SKM-1 treated with dmso at 0.1 percent for 144 hours (cell line): ENCODE data around the gene UGT1A7.
"Not testable (repeated sequence)": the region's sequence is repeated elsewhere in the genome, so short reads cannot be mapped to it uniquely, and the experiment has no call there.

ENCODE experiments used
- DNase-seq: peaks from one replicate; lab custom pipeline; 2025; ENCODE audit not compliant: unreplicated experiment; lab: John Stamatoyannopoulos, UW

The UGT1A7 gene

DNA sequence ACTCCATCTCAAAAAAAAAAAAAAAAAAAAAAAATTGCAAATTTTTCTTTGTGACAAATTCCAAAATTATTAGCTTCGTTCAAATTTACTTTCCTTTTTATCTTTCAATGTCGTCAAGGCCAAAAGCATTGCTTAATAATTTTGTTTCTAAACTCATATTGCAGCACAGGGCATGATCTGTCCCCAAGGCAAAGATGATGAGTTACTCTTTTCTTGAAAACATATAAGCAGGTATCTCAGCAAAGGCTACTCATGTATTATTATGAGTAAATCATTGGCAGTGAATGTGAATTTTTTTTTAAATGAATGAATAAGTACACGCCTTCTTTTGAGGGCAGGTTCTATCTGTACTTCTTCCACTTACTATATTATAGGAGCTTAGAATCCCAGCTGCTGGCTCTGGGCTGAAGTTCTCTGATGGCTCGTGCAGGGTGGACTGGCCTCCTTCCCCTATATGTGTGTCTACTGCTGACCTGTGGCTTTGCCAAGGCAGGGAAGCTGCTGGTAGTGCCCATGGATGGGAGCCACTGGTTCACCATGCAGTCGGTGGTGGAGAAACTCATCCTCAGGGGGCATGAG is at the start of gene UGT1A7:
UGT1A7 (plus strand) TSS at position 381 of the 579 bp plus-strand sequence; CDS start at position 418, 37 bp downstream.
- DNase-seq, result no peak

DNA sequence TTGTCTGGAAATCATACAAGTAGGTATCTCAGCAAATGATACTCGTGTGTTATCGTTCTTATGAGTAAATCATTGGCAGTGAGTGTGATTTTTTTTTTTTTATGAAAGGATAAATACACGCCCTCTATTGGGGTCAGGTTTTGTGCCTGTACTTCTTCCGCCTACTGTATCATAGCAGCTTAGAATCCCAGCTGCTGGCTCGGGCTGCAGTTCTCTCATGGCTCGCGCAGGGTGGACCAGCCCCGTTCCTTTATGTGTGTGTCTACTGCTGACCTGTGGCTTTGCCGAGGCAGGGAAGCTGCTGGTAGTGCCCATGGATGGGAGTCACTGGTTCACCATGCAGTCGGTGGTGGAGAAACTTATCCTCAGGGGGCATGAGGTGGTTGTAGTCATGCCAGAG is 45.4 kb upstream of the UGT1A7 start, which contains the start of gene UGT1A10:
UGT1A10 (plus strand) TSS at position 143 of the 400 bp plus-strand sequence; CDS start at position 218, 75 bp downstream.
- not testable (repeated sequence) for DNase-seq

- no peak for DNase-seq
Observed at GRCh38 chr2:233638836-233639235, 42.9 kb upstream of the UGT1A7 start.

- no peak for DNase-seq
Observed at GRCh38 chr2:233639860-233640259, 41.8 kb upstream of the UGT1A7 start.

- no peak for DNase-seq
Observed at GRCh38 chr2:233643128-233643527, 38.6 kb upstream of the UGT1A7 start.

GRCh38 chr2:233646033-233646432 is 35.7 kb upstream of the UGT1A7 start:
- DNase-seq, result not testable (repeated sequence)

DNA sequence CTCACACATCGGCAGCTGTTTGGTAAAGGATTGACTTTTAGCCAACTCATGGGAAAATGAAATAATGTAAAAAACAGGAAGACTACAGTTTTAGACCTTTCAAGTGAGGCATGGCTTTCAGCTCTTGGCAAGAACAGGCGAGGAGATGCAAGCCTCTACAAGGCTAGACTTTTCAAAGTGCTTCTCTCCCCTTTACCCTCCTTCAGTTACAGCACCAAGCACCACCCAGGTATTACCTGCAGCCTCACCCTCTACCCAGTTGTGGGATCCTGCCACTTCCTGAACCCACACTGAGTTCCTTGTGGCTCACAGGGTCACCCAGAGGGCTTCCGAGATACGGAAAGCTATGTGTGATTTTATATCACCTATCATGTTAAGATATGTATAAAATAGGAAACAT is 30.7 kb upstream of the UGT1A7 start:
- no peak for DNase-seq

GRCh38 chr2:233651430-233651829 is 30.3 kb upstream of the UGT1A7 start:
- DNase-seq, result no peak

- DNase-seq, result no peak
Observed at GRCh38 chr2:233654501-233654900, 27.2 kb upstream of the UGT1A7 start.

DNA sequence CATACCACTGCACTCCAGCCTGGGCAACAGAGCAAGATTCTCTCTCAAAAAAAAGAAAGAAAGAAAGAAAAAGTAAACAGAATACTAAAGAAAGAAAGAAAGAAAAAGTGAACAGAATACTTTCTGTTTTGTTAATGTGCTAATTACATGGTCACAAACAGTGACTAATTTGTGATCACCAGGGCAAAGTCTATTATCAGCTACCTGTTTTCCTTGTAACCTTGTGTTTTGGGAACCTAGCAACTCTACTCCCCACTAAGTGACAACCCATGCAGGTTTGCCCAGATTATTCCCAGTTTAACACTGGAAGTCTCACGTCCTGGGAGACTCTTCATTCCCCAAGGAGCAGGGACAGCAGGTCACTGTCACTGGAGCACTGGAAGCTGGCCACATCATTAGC is 26.7 kb upstream of the UGT1A7 start:
- no peak for DNase-seq

DNA sequence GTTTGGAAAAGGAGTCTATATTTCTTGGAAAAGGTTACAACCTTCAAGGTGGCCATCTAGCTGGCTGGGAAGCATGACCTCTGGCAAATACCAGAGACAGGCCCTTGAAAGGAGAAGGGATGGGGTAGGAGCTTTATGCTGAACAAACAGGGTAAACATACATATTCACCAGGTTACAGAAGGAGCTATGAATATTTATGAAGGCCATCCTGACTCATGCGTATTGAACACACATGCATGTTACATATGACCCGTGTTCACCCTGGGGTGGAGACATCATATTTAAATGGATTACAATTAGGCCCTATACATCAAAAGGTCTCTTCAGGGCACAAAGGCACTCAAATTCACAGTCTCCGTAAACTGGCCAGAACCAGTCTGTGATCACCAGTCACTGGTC is 25.8 kb upstream of the UGT1A7 start:
- not testable (repeated sequence) for DNase-seq

- no peak for DNase-seq
Observed at GRCh38 chr2:233656443-233656842, 25.3 kb upstream of the UGT1A7 start.

DNA sequence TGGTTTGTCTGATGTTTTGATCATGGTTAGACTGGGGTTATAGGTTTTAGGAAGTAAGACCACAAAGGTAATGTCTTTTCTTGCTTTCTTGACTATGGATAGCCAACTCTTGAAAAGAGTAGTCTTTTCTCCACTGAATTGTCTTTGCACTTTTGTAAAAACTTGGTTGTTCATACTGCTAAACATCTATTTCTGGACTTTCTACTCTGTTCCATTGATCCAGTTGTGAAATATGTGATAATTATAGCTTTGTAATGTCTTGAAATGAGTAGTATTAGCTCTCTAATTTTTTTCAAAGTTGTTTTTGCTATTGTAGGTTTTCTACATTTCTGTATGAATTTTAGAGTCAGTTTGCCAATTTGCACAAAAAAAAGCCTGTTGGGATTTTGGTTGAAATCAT is 23.1 kb upstream of the UGT1A7 start:
- no peak for DNase-seq

GRCh38 chr2:233663911-233664310 is 17.8 kb upstream of the UGT1A7 start:
- DNase-seq, result no peak

DNA sequence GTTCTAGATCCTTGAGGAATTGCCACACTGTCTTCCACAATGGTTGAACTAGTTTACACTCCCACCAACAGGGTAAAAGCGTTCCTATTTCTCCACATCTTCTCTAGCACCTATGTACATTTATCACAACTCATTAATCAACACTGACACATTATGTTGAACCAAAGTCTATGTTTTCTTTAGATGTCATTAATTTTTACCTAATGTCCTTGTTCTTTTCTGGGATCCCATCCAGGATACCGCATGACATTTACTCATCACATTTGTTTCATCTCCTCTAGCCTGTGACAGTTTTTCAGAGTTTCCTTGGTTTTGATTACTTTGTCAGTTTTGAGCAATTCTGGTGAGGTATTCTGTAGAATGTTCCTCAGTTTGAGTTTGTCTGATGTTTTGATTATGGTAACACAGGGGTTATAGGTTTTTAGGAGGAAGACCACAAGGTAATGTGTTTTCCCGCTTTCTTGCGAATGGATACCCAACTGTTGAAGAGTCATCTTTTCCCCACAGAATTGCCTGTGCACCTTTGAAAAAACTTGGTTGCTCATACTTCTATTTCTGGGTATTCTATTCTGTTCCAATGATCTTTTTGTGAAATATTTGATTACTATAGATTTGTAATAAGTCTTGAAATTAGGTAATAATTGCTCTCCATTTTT is 13.0 kb upstream of the UGT1A7 start:
- no peak for DNase-seq

- DNase-seq, result no peak
Observed at GRCh38 chr2:233671290-233672161, 10.2 kb upstream of the UGT1A7 start, which contains the start of gene UGT1A9. UGT1A9 (plus strand) TSS chr2:233671898; CDS start chr2:233671935, 37 bp downstream.

GRCh38 chr2:233672886-233673285 is 8.8 kb upstream of the UGT1A7 start:
- DNase-seq, result no peak

DNA sequence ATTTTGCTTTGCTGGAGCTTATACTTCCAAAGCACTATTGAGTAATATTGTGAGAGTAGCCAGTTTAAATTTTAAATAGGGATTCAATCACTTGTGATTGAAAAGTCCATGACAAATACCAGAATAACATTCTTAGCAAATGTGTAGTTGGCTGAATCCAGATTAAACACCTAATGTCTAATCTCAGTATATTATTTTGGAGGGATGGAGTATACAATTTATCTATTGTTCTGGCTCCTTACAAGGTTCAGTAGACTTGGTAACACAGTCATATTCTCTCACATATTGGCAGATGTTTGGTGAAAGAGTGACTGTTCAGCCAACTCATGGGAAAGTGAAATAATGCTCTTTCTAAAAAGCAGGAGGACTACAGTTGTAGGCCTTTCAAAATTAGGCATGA is 7.8 kb upstream of the UGT1A7 start:
- DNase-seq, result no peak

GRCh38 chr2:233674314-233674713 is 7.4 kb upstream of the UGT1A7 start:
- no peak for DNase-seq

GRCh38 chr2:233674995-233675394 is 6.7 kb upstream of the UGT1A7 start:
- DNase-seq, result no peak

GRCh38 chr2:233676046-233676445 is 5.7 kb upstream of the UGT1A7 start:
- DNase-seq, result no peak

DNA sequence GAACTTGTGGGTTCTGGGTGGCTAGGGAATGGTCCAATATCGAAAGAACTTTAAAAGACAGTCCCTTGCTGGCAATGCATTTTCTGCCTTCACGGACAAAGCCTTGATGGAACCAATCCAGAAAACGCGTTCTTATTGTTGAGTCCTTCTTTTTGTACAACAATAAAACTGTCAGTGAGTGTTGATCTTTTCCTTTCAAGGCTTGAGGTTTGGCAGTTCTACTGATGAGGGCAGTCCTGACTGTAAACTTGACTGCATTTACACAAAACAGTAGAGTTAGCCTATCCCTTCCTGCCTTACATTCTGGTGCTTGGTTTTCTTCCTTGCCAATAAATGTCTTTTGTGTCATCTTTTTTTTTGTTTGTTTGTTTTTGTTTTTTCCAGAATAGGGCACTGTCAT is 2.5 kb upstream of the UGT1A7 start:
- DNase-seq, result no peak
